IMR-90 (cell line): ENCODE results near the gene IRF5. TPM values are rescaled to one million over a fixed set of nuclear protein-coding genes. Genes with fewer than 3 reads are reported as not detected.
"Not testable (repeated sequence)": the region's sequence is repeated elsewhere in the genome, so short reads cannot be mapped to it uniquely, and the experiment has no call there.

ENCODE experiments used
- ATAC-seq: fragments of 200-7000 bp; cut with Tn5 transposase; 2 replicates; pipeline ENCODE4 v1.9.1; 2020; ENCODE audit warnings: low read depth, mild to moderate bottlenecking, moderate library complexity
- BruUV-seq: library from RNA; stranded (reverse); fragments of 400-500 nt; replicated peaks from 2 replicates; lab custom pipeline; 2021; lab: Mats Ljungman, UMichigan
- CTCF ChIA-PET: fragments of 300-600 bp; formaldehyde crosslinking; extraction: SDS; loops from one replicate; lab custom pipeline; 2021; ENCODE audit warnings: antibody characterized with exemption; lab: Yijun Ruan, JAX
- POLR2A ChIA-PET: fragments of 300-600 bp; sonication (Branson Sonifier 250); formaldehyde crosslinking; loops from one replicate; lab custom pipeline; 2022; ENCODE audit warnings: antibody characterized with exemption; ENCODE audit not compliant: unreplicated experiment; lab: Charles Lee
- DNase-seq: peaks from one replicate; pipeline ENCODE4 v3.0.0; 2013
- H2AFZ ChIP-seq: replicated peaks from 2 replicates; pipeline ENCODE3; 2013; ENCODE audit warnings: low read length, mild to moderate bottlenecking; ENCODE audit not compliant: poor library complexity
- H2AK5ac ChIP-seq: 2 replicates; pipeline ENCODE4 v1.6.1; 2013; ENCODE audit warnings: low read depth, low read length, inconsistent platforms
- H2AK9ac ChIP-seq: replicated peaks from 2 replicates; pipeline ENCODE3; 2013; ENCODE audit warnings: mild to moderate bottlenecking, low read depth, low read length, moderate library complexity; ENCODE audit not compliant: poor library complexity
- H2BK120ac ChIP-seq: 2 replicates; pipeline ENCODE4 v1.6.1; 2013; ENCODE audit warnings: low read depth, low read length, inconsistent platforms
- H2BK15ac ChIP-seq: 3 replicates; pipeline ENCODE4 v1.6.1; 2013; ENCODE audit warnings: low read depth, low read length, inconsistent platforms
- H2BK20ac ChIP-seq: 2 replicates; pipeline ENCODE4 v1.6.1; 2013; ENCODE audit warnings: low read depth, mild to moderate bottlenecking, inconsistent platforms, low read length, moderate library complexity
- H2BK5ac ChIP-seq: 2 replicates; pipeline ENCODE4 v1.6.1; 2013; ENCODE audit warnings: mild to moderate bottlenecking, low read depth, low read length, inconsistent platforms; ENCODE audit not compliant: poor library complexity, severe bottlenecking
- H3K14ac ChIP-seq: replicated peaks from 2 replicates; pipeline ENCODE4 v1.6.1; 2013; ENCODE audit warnings: low read depth, low read length, inconsistent platforms
- H3K18ac ChIP-seq: 2 replicates; pipeline ENCODE4 v1.6.1; 2013; ENCODE audit warnings: low read depth, low read length, control low read depth
- H3K23ac ChIP-seq: 2 replicates; pipeline ENCODE4 v1.6.1; 2013; ENCODE audit warnings: low read depth, low read length, inconsistent platforms
- H3K27ac ChIP-seq: 2 replicates; pipeline ENCODE4 v1.5.1; 2013; ENCODE audit warnings: mild to moderate bottlenecking, control low read depth, low read length; ENCODE audit not compliant: insufficient read depth
- H3K27me3 ChIP-seq: 2 replicates; pipeline ENCODE4 v1.6.1; 2013; ENCODE audit warnings: low read length; ENCODE audit not compliant: control insufficient read depth, insufficient read depth
- H3K36me3 ChIP-seq: 2 replicates; pipeline ENCODE4 v1.6.1; 2013; ENCODE audit warnings: low read length, mixed read lengths; ENCODE audit not compliant: control insufficient read depth, insufficient read depth
- H3K4ac ChIP-seq: 2 replicates; pipeline ENCODE4 v1.6.1; 2013; ENCODE audit warnings: low read depth, low read length, inconsistent platforms
- H3K4me1 ChIP-seq: 2 replicates; pipeline ENCODE4 v1.6.1; 2013; ENCODE audit warnings: low read length, mixed read lengths; ENCODE audit not compliant: control insufficient read depth, insufficient read depth
- H3K4me2 ChIP-seq: 2 replicates; pipeline ENCODE4 v1.6.1; 2013; ENCODE audit warnings: low read depth, mild to moderate bottlenecking, control low read depth, low read length, moderate library complexity
- H3K4me3 ChIP-seq: 2 replicates; pipeline ENCODE4 v1.5.1; 2013; ENCODE audit warnings: low read depth, mild to moderate bottlenecking, control low read depth, low read length, moderate library complexity; ENCODE audit not compliant: insufficient read depth
- H3K56ac ChIP-seq: 2 replicates; pipeline ENCODE4 v1.6.1; 2013; ENCODE audit warnings: low read length, inconsistent platforms; ENCODE audit not compliant: insufficient read depth; ENCODE audit errors: extremely low read depth
- H3K79me1 ChIP-seq, 2 experiments: 2 replicates each; pipeline ENCODE4 v1.6.1; 2013; ENCODE audit warnings: low read length in 2 of 2, inconsistent platforms in 1 of 2, low read depth in 1 of 2
- H3K9ac ChIP-seq: 2 replicates; pipeline ENCODE4 v1.6.1; 2013; ENCODE audit warnings: low read depth, low read length, control low read depth
- H3K9me1 ChIP-seq: 2 replicates; pipeline ENCODE4 v1.6.1; 2013; ENCODE audit warnings: low read length, inconsistent platforms; ENCODE audit not compliant: insufficient read depth
- H3K9me3 ChIP-seq: 2 replicates; pipeline ENCODE4 v1.6.1; 2013; ENCODE audit warnings: low read length; ENCODE audit not compliant: control insufficient read depth, insufficient read depth
- H4K20me1 ChIP-seq: 2 replicates; pipeline ENCODE4 v1.6.1; 2013; ENCODE audit warnings: low read length, inconsistent platforms; ENCODE audit not compliant: insufficient read depth
- H4K5ac ChIP-seq: 2 replicates; pipeline ENCODE4 v1.6.1; 2013; ENCODE audit warnings: mild to moderate bottlenecking, low read depth, low read length, control low read depth
- H4K8ac ChIP-seq, 2 experiments: 2 replicates each; pipeline ENCODE4 v1.6.1; 2013; ENCODE audit warnings: low read depth in 2 of 2, low read length in 2 of 2, control low read depth in 1 of 2, inconsistent platforms in 1 of 2
- H4K91ac ChIP-seq: 2 replicates; pipeline ENCODE4 v1.6.1; 2013; ENCODE audit warnings: low read depth, low read length, inconsistent platforms; ENCODE audit not compliant: insufficient read depth
- CTCF ChIP-seq: conservative IDR thresholded peaks from 2 replicates; pipeline ENCODE4 v1.5.1; 2012; ENCODE audit warnings: mild to moderate bottlenecking, low read depth, low read length, improper control_type of control experiment
- FOS ChIP-seq: fragments of 150-350 bp; IDR thresholded peaks from 2 replicates; pipeline ENCODE4 v1.6.1; 2016; ENCODE audit warnings: low read depth, low read length
- NFE2L2 ChIP-seq: fragments of 150-350 bp; IDR thresholded peaks from 2 replicates; pipeline ENCODE4 v1.6.1; 2016; ENCODE audit warnings: low read depth, mild to moderate bottlenecking, low read length
- WGBS, 2 experiments: methylation state at CpG; one replicate each; pipeline versions ENCODE4 v1.1.5 to v1.1.7; 2013; ENCODE audit warnings: missing lambda C conversion rate in 2 of 2; ENCODE audit not compliant: insufficient read length in 1 of 2; ENCODE audit errors: extremely low coverage in 2 of 2; 5-methylcytosine and 5-hydroxymethylcytosine counted together
- dilution Hi-C: fragments of 300-500 bp; cut with HindIII; formaldehyde crosslinking; loops from one replicate; pipeline ENCODE4 v1.14.3; 2018; ENCODE audit warnings: low sequenced_read_pairs; ENCODE audit not compliant: unreplicated experiment
- in situ Hi-C: fragments of 300-500 bp; cut with MboI; formaldehyde crosslinking; loops from 3 replicates; pipeline ENCODE4 v1.14.3; 2019; ENCODE audit warnings: low sequenced_read_pairs, inconsistent platforms, mixed read lengths
- intact Hi-C: fragments of 100-400 bp; cut with micrococcal nuclease; formaldehyde crosslinking; loops from 2 replicates; pipeline ENCODE4 v1.10.0; 2022
- polyA plus RNA-seq, 3 experiments: library from polyadenylated mRNA; depleted of rRNA; stranded (reverse); fragments of >200 nt; gene quantifications; 2 replicates each; pipeline ENCODE4 v1.2.3, GENCODE V29; 2012; ENCODE audit warnings: low replicate concordance in 1 of 3
- total RNA-seq: library from RNA; depleted of rRNA; stranded (reverse); fragments of >200 nt; gene quantifications from 2 replicates; pipeline ENCODE4 v1.2.3, GENCODE V29; 2012

The IRF5 gene
- total and polyA plus RNA-seq, 2 of the 4 experiments (the other 2 are of a cell fraction): 0.14 to 0.18 TPM

- Histone ChIP-seq H3K27me3 (no peaks in the 10 kb centered on the region), H2AK9ac (no peak overlapping the region), H2BK20ac (no peak overlapping the region), H4K91ac (no peak overlapping the region), H3K56ac (no peak overlapping the region), H4K5ac (no peak overlapping the region), H2BK120ac (no peak overlapping the region), H3K9me1 (no peaks in the 10 kb centered on the region), H3K9me3 (no peaks in the 10 kb centered on the region), H2AFZ (no peak overlapping the region), H3K36me3 (peaks cover 20% of the 10 kb centered on the region), H2AK5ac (no peak overlapping the region), H3K4me1 (no peaks in the 10 kb centered on the region), H4K20me1 (no peaks in the 10 kb centered on the region), H3K4ac (no peak overlapping the region), H3K4me2 (no peak overlapping the region), H3K14ac (no peak overlapping the region), H3K27ac (no peak overlapping the region), H3K23ac (no peak overlapping the region), H2BK15ac (no peak overlapping the region), H3K9ac (no peak overlapping the region), H3K79me1 (no peaks in the 10 kb centered on the region; a peak in 2 of 4 replicates), H3K18ac (no peak overlapping the region), H4K8ac (no peak overlapping the region), H3K4me3 (no peak overlapping the region), H2BK5ac (no peak overlapping the region)
- dilution Hi-C loops: no loop called here
- ChIA-PET POLR2A (no interaction called here), CTCF (interaction anchor here (0.7 to 1.0 kb wide), 2 partner anchors 13 to 557 kb away, joined by 3 to 6 read pairs; no protein-coding TSS in a partner anchor)
- intact Hi-C loops: loop anchor here (5.0 kb wide), 1 partner anchor 99 kb away; no protein-coding TSS in a partner anchor
- in situ Hi-C loops: no loop called here
- DNase-seq (no peak), ATAC-seq (no peak)
- no TSS peak for BruUV-seq
- no peak for TF ChIP-seq NFE2L2
- TF ChIP-seq FOS: no peak
- no peak for TF ChIP-seq CTCF
- WGBS, 2 experiments: 100% methylated on average over 1 of the region's 2 CpGs; no CpG with 5 or more reads in 1 of the 2 experiments
Measured at GRCh38 chr7:128993419-128993818, 55.7 kb downstream of the IRF5 start.

- H3K4me2 ChIP-seq, H3K4me3 ChIP-seq, DNase-seq, in situ Hi-C loops, H2AFZ ChIP-seq, POLR2A ChIA-PET, H4K20me1 ChIP-seq, H2AK9ac ChIP-seq, H3K23ac ChIP-seq, H2BK5ac ChIP-seq, H2AK5ac ChIP-seq, H3K56ac ChIP-seq, H3K9me1 ChIP-seq, CTCF ChIA-PET, H2BK20ac ChIP-seq, H3K27ac ChIP-seq, H3K4ac ChIP-seq, H3K9ac ChIP-seq, H4K5ac ChIP-seq, H4K91ac ChIP-seq, ATAC-seq, H3K79me1 ChIP-seq, H3K27me3 ChIP-seq, H2BK120ac ChIP-seq, H3K18ac ChIP-seq, H3K14ac ChIP-seq, H4K8ac ChIP-seq, dilution Hi-C loops, H2BK15ac ChIP-seq, H3K9me3 ChIP-seq, H3K4me1 ChIP-seq, BruUV-seq: not testable (repeated sequence)
- intact Hi-C loops: loop anchor here (5.0 kb wide), 1 partner anchor 98 kb away; no protein-coding TSS in a partner anchor
- peaks cover 20% of the 10 kb centered on the region for H3K36me3 ChIP-seq
- WGBS, 2 experiments: no CpG with 5 or more reads among the region's 8 CpGs
Measured at GRCh38 chr7:128994560-128994959, 56.8 kb downstream of the IRF5 start.
